Transverse colon (tissue), 4 donors: ENCODE data around the gene ZNF609.

Experiments used
- CTCF ChIP-seq, 5 experiments: fragments of 200-600 bp in 3 of 5; fragments of 450-650 bp in 2 of 5; sonication (generic) in 3 of 5; IDR thresholded peaks; 1 replicate in 2 of 5; 2 replicates in 3 of 5; pipeline ENCODE4 v1.5.1; 2016 to 2017; ENCODE audit warnings: antibody characterized with exemption in 5 of 5, inconsistent platforms in 3 of 5, mild to moderate bottlenecking in 2 of 5, moderate library complexity in 1 of 5
- EP300 ChIP-seq: sonication (generic); formaldehyde crosslinking; IDR thresholded peaks from one replicate; pipeline ENCODE4 v1.6.1; 2017; ENCODE audit warnings: antibody characterized with exemption, low read depth
- POLR2A ChIP-seq: fragments of 450-650 bp; IDR thresholded peaks from one replicate; pipeline ENCODE4 v1.6.1; 2016; ENCODE audit warnings: antibody characterized with exemption, mild to moderate bottlenecking, moderate library complexity
- POLR2AphosphoS5 ChIP-seq, 3 donors: sonication (generic); formaldehyde crosslinking; IDR thresholded peaks; one replicate each; pipeline ENCODE4 v1.6.1; 2016; ENCODE audit warnings: antibody characterized with exemption in 3 of 3

DNA sequence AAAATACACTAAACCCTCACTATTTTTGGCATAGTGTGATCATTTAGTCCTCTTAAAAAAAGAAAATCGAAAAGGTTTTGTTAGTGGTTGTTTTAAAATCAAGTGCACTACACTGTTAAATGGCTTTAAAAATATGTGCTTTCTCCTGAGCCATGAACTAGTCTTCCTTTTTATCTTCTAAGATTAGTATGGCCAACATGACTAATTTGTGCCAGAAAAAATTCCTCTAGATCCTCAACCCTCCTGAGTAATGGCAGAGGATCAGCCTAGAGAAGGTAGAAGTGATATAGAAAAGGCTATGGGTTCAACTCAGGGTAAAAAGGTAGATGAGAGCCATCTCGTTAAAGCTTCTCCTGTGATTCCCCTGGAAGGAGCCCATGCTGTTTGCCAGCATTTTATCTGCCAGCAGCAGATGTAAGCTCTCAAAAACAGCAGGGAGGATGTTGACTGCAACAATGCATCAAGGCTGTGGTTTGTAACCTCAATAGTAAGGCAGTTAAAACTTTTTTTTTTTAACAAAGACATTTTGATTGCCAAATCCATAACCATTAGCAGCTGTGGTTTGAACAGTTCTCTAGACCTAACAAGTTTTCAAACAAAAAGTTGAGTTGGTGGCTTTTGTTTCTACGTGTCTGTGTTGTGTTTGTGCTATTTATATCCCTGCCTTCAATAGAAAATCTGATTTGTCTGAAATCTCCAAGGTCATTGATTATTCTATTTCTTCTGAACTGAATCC is 30.2 kb upstream of the ZNF609 start:
- TF ChIP-seq EP300 (no peak), CTCF (IDR thresholded peaks at IDR 0.05) (no peak), POLR2AphosphoS5 (IDR thresholded peaks at IDR 0.05) (peak in 2 of 3 donors; percentile 47 to 56), POLR2A (no peak)
